ENCODE measurements around the gene CHSY3.

DNA sequence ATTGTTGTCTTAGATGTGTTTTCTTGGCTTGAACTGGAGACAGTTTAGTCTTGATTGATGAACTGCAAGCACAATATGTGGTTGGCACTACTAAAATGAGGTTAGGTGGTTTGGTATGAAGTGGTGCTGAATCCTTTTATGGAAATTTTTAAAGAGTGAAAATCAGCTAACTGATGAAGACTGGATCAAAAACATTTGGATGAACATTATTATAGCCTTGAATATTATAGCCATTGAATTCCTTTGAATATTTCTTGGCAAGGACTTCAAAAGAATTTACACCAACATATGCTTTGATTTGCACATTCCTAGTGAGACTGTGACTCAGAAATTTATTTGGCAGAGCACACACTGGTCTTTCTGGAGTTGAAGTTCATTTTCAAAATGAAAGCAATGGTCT, 318.3 kb downstream of the CHSY3 start:
- TF ChIP-seq POLR2A (IDR thresholded peaks at IDR 0.05): no peak
- TF ChIP-seq, protein P1, sequence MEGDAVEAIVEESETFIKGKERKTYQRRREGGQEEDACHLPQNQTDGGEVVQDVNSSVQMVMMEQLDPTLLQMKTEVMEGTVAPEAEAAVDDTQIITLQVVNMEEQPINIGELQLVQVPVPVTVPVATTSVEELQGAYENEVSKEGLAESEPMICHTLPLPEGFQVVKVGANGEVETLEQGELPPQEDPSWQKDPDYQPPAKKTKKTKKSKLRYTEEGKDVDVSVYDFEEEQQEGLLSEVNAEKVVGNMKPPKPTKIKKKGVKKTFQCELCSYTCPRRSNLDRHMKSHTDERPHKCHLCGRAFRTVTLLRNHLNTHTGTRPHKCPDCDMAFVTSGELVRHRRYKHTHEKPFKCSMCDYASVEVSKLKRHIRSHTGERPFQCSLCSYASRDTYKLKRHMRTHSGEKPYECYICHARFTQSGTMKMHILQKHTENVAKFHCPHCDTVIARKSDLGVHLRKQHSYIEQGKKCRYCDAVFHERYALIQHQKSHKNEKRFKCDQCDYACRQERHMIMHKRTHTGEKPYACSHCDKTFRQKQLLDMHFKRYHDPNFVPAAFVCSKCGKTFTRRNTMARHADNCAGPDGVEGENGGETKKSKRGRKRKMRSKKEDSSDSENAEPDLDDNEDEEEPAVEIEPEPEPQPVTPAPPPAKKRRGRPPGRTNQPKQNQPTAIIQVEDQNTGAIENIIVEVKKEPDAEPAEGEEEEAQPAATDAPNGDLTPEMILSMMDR (IDR thresholded peaks at IDR 0.05): no peak
